HG03066 (cell line): ENCODE results near the gene CADPS.

Experiments
- ATAC-seq: cut with Tn5 transposase; IDR thresholded peaks from one replicate; pipeline ENCODE4 v1.9.1; 2021; ENCODE audit warnings: low read depth; ENCODE audit not compliant: unreplicated experiment

The CADPS gene

GRCh38 chr3:62467966-62468722 is 407.1 kb downstream of the CADPS start:
- no peak for ATAC-seq

GRCh38 chr3:62462788-62463187 is 412.4 kb downstream of the CADPS start:
- no peak for ATAC-seq

- ATAC-seq, result no peak
Observed at GRCh38 chr3:62462104-62462762, 413.0 kb downstream of the CADPS start.

GRCh38 chr3:62454916-62455315 is 420.3 kb downstream of the CADPS start:
- no peak for ATAC-seq

- no peak for ATAC-seq
Observed at GRCh38 chr3:62453448-62453847, 421.8 kb downstream of the CADPS start.

- ATAC-seq, result no peak
Observed at GRCh38 chr3:62451211-62451887, 423.9 kb downstream of the CADPS start.

- ATAC-seq, result no peak
Observed at GRCh38 chr3:62446337-62446940, 428.8 kb downstream of the CADPS start.

- ATAC-seq, result no peak
Observed at GRCh38 chr3:62445275-62445674, 429.9 kb downstream of the CADPS start.

GRCh38 chr3:62439978-62440377 is 435.2 kb downstream of the CADPS start:
- ATAC-seq, result no peak

- no peak for ATAC-seq
Observed at GRCh38 chr3:62439176-62439813, 435.9 kb downstream of the CADPS start.

- ATAC-seq, result no peak
Observed at GRCh38 chr3:62436785-62437184, 438.4 kb downstream of the CADPS start.

- no peak for ATAC-seq
Observed at GRCh38 chr3:62433396-62433795, 441.8 kb downstream of the CADPS start.

- ATAC-seq, result no peak
Observed at GRCh38 chr3:62421207-62421606, 454.0 kb downstream of the CADPS start.

- ATAC-seq, result no peak
Observed at GRCh38 chr3:62416144-62416543, 459.1 kb downstream of the CADPS start.

GRCh38 chr3:62415312-62415801 is 459.9 kb downstream of the CADPS start:
- no peak for ATAC-seq

- ATAC-seq, result no peak
Observed at GRCh38 chr3:62414786-62415185, 460.4 kb downstream of the CADPS start.

- no peak for ATAC-seq
Observed at GRCh38 chr3:62413687-62414086, 461.5 kb downstream of the CADPS start.

- ATAC-seq, result no peak
Observed at GRCh38 chr3:62406945-62407344, 468.3 kb downstream of the CADPS start.

GRCh38 chr3:62405566-62405965 is 469.6 kb downstream of the CADPS start:
- no peak for ATAC-seq

GRCh38 chr3:62405135-62405534 is 470.1 kb downstream of the CADPS start:
- ATAC-seq, result no peak

- no peak for ATAC-seq
Observed at GRCh38 chr3:62404321-62404720, 470.9 kb downstream of the CADPS start.
